ENCODE results near the gene PALM3. TPM values are rescaled to one million over a fixed set of nuclear protein-coding genes. Genes with fewer than 3 reads are reported as not detected.

PALM3 gene
- total RNA-seq, 1 experiment from 2014 or later, result not detected

- H3K27ac Mint-ChIP-seq (ENCODE audit: low read depth, unreplicated experiment), result no peak overlapping the region
- no peak for TF ChIP-seq CTCF (IDR thresholded peaks at IDR 0.05; ENCODE audit: unreplicated experiment)
- POLR2A ChIA-PET, result interaction anchor here (0.7 to 1.9 kb wide), 3 partner anchors 10 to 39 kb away, joined by 3 to 5 read pairs (median 4); no protein-coding TSS in a partner anchor
- no peak overlapping the region for H3K4me3 Mint-ChIP-seq (ENCODE audit: unreplicated experiment)
- H3K4me1 Mint-ChIP-seq (ENCODE audit: insufficient read depth, unreplicated experiment), result no peaks in the 10 kb centered on the region
- no peaks in the 10 kb centered on the region for H3K36me3 Mint-ChIP-seq (ENCODE audit: insufficient read depth, unreplicated experiment)
- no peaks in the 10 kb centered on the region for H3K9me3 Mint-ChIP-seq (ENCODE audit: unreplicated experiment)
- H3K27me3 Mint-ChIP-seq (ENCODE audit: insufficient read depth, unreplicated experiment), result no peaks in the 10 kb centered on the region
- DNase-seq (ENCODE audit: unreplicated experiment), result no peak
- CTCF ChIA-PET, result interaction anchor here (0.6 to 3.4 kb wide), 12 partner anchors 9 to 793 kb away, joined by 3 to 24 read pairs (median 3); partner anchors contain the start of gene PALM3
- no TSS peak for BruUV-seq (replicated peaks)
- intact Hi-C loops (cut with micrococcal nuclease), result no loop called here
Observed at GRCh38 chr19:14070268-14071050, 8.6 kb upstream of the PALM3 start.

- no peak overlapping the region for H3K27ac Mint-ChIP-seq (ENCODE audit: low read depth, unreplicated experiment)
- no peaks in the 10 kb centered on the region for H3K4me1 Mint-ChIP-seq (ENCODE audit: insufficient read depth, unreplicated experiment)
- no peaks in the 10 kb centered on the region for H3K36me3 Mint-ChIP-seq (ENCODE audit: insufficient read depth, unreplicated experiment)
- H3K4me3 Mint-ChIP-seq (ENCODE audit: unreplicated experiment), result no peak overlapping the region
- H3K9me3 Mint-ChIP-seq (ENCODE audit: unreplicated experiment), result no peaks in the 10 kb centered on the region
- ChIA-PET CTCF (no interaction called here), POLR2A (no interaction called here)
- BruUV-seq (replicated peaks), result no TSS peak
- no peak for TF ChIP-seq CTCF (IDR thresholded peaks at IDR 0.05; ENCODE audit: unreplicated experiment)
- no peaks in the 10 kb centered on the region for H3K27me3 Mint-ChIP-seq (ENCODE audit: insufficient read depth, unreplicated experiment)
- intact Hi-C loops (cut with micrococcal nuclease), result no loop called here
- no peak for DNase-seq (ENCODE audit: unreplicated experiment)
Observed at GRCh38 chr19:14066134-14066533, 4.3 kb upstream of the PALM3 start.

GRCh38 chr19:14063105-14063504, 1.2 kb upstream of the PALM3 start:
- no peak for DNase-seq (ENCODE audit: unreplicated experiment)
- intact Hi-C loops (cut with micrococcal nuclease), result no loop called here
- Mint-ChIP-seq H3K27me3 (ENCODE audit: insufficient read depth, unreplicated experiment) (peaks cover 20% of the 10 kb centered on the region), H3K27ac (ENCODE audit: low read depth, unreplicated experiment) (no peak overlapping the region), H3K36me3 (ENCODE audit: insufficient read depth, unreplicated experiment) (peaks cover 4% of the 10 kb centered on the region), H3K9me3 (ENCODE audit: unreplicated experiment) (no peaks in the 10 kb centered on the region), H3K4me3 (ENCODE audit: unreplicated experiment) (no peak overlapping the region), H3K4me1 (ENCODE audit: insufficient read depth, unreplicated experiment) (peaks cover 8% of the 10 kb centered on the region)
- TF ChIP-seq CTCF (IDR thresholded peaks at IDR 0.05; ENCODE audit: unreplicated experiment), result no peak
- no TSS peak for BruUV-seq (replicated peaks)
- CTCF ChIA-PET, result interaction anchor here (1.1 to 1.3 kb wide), 2 partner anchors 15 to 20 kb away, joined by 3 to 8 read pairs; no protein-coding TSS in a partner anchor
- POLR2A ChIA-PET, result interaction anchor here (0.7 kb wide), 1 partner anchor 1125 kb away, joined by 3 read pairs; no protein-coding TSS in a partner anchor

- intact Hi-C loops (cut with micrococcal nuclease), result no loop called here
- no peak overlapping the region for H3K4me3 Mint-ChIP-seq (ENCODE audit: unreplicated experiment)
- POLR2A ChIA-PET, result no interaction called here
- no peak for DNase-seq (ENCODE audit: unreplicated experiment)
- H3K27me3 Mint-ChIP-seq (ENCODE audit: insufficient read depth, unreplicated experiment), result peaks cover 23% of the 10 kb centered on the region
- BruUV-seq (replicated peaks), result no TSS peak
- no peak overlapping the region for H3K27ac Mint-ChIP-seq (ENCODE audit: low read depth, unreplicated experiment)
- TF ChIP-seq CTCF (IDR thresholded peaks at IDR 0.05; ENCODE audit: unreplicated experiment), result no peak
- no peaks in the 10 kb centered on the region for H3K9me3 Mint-ChIP-seq (ENCODE audit: unreplicated experiment)
- peaks cover 4% of the 10 kb centered on the region for H3K36me3 Mint-ChIP-seq (ENCODE audit: insufficient read depth, unreplicated experiment)
- CTCF ChIA-PET, result interaction anchor here (1.0 to 1.3 kb wide), 2 partner anchors 15 to 20 kb away, joined by 3 to 8 read pairs; no protein-coding TSS in a partner anchor
- peaks cover 13% of the 10 kb centered on the region for H3K4me1 Mint-ChIP-seq (ENCODE audit: insufficient read depth, unreplicated experiment)
Observed at GRCh38 chr19:14062558-14062855, 631 bp upstream of the PALM3 start.
